Thymus (tissue), 11 donors: Measurements from ENCODE around the gene TPO. TPM values are rescaled to one million over a fixed set of nuclear protein-coding genes. Genes with fewer than 3 reads are reported as not detected.

ENCODE experiments used
- DNase-seq, 9 donors: peaks; one replicate each; pipeline ENCODE4 v3.0.0-alpha.2; 2013; ENCODE audit warnings: low spot score in 9 of 9, low read depth in 6 of 9, missing footprints in 1 of 9
- H3K27ac ChIP-seq, 2 donors: one replicate each; pipeline ENCODE4 v1.5.1; 2013; ENCODE audit warnings: control low read depth in 1 of 2, low read depth in 1 of 2, low read length in 1 of 2, mild to moderate bottlenecking in 1 of 2, moderate library complexity in 1 of 2
- H3K27me3 ChIP-seq, 2 donors: one replicate each; pipeline ENCODE4 v1.5.1; 2013; ENCODE audit warnings: low read length in 1 of 2; ENCODE audit not compliant: control insufficient read depth in 2 of 2, insufficient read depth in 1 of 2
- H3K36me3 ChIP-seq, 2 donors: one replicate each; pipeline ENCODE4 v1.5.1; 2013; ENCODE audit warnings: low read length in 1 of 2, mild to moderate bottlenecking in 1 of 2, moderate library complexity in 1 of 2; ENCODE audit not compliant: control insufficient read depth in 2 of 2, insufficient read depth in 2 of 2
- H3K4me1 ChIP-seq, 2 donors: one replicate each; pipeline ENCODE4 v1.5.1; 2013; ENCODE audit warnings: low read length in 2 of 2; ENCODE audit not compliant: control insufficient read depth in 2 of 2, insufficient read depth in 2 of 2
- H3K4me3 ChIP-seq, 2 donors: one replicate each; pipeline ENCODE4 v1.5.1; 2013; ENCODE audit warnings: low read length in 2 of 2, control low read depth in 1 of 2, mild to moderate bottlenecking in 1 of 2
- H3K9me3 ChIP-seq, 2 donors: one replicate each; pipeline ENCODE4 v1.5.1; 2013; ENCODE audit warnings: low read length in 1 of 2, mild to moderate bottlenecking in 1 of 2; ENCODE audit not compliant: control insufficient read depth in 2 of 2, insufficient read depth in 1 of 2
- WGBS: extraction: QIAGEN DNeasy Blood & Tissue Kit; methylation state at CpG from one replicate; pipeline ENCODE4 v1.1.7; 2013; 5-methylcytosine and 5-hydroxymethylcytosine counted together
- polyA plus RNA-seq: library from polyadenylated mRNA; stranded (reverse); fragments of 200-250 nt; gene quantifications from one replicate; pipeline ENCODE4 v1.2.3, GENCODE V29; 2013
- total RNA-seq: library from RNA; stranded (reverse); fragments of 120-200 nt; gene quantifications from one replicate; pipeline ENCODE4 v1.2.4, GENCODE V29; 2013
- donor health status: healthy.

The TPO gene
- total and polyA plus RNA-seq, 2 donors = 0.05 to 2.0 TPM

DNA sequence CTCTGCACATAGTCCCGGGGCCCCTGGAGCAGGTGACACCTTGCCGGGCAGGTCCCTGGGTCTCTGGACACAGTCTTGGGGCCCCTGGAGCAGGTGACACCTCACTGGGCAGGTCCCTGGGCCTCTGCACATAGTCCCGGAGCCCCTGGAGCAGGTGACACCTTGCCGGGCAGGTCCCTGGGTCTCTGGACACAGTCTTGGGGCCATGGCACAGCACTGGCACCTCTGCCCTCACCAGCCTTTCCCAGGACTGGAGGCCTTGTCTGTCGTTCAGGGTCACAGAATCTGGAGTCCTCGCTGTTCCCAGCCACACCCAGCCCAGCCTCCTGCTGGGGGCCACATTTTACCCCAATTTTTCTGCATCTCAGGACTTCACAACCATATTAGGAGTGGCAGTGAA is 2.2 kb downstream of the TPO start:
- WGBS = 86% methylated on average over 6 of the region's 6 CpGs
- no peak overlapping the region for H3K4me3 ChIP-seq
- H3K4me1 ChIP-seq = no peaks in the 10 kb centered on the region
- H3K27ac ChIP-seq = no peak overlapping the region
- no peaks in the 10 kb centered on the region for H3K36me3 ChIP-seq
- no peaks in the 10 kb centered on the region for H3K27me3 ChIP-seq
- DNase-seq = no peak
- H3K9me3 ChIP-seq = no peaks in the 10 kb centered on the region

- Histone ChIP-seq H3K4me3 (no peak overlapping the region), H3K27ac (no peak overlapping the region), H3K36me3 (no peaks in the 10 kb centered on the region), H3K9me3 (peaks cover 0 to 3% of the 10 kb centered on the region in 2 donors), H3K4me1 (no peaks in the 10 kb centered on the region), H3K27me3 (no peaks in the 10 kb centered on the region)
- WGBS = 93% methylated on average over 3 of the region's 3 CpGs
- no peak for DNase-seq
These were observed 5.3 kb downstream of the TPO start for GRCh38 chr2:1418566-1418965.

GRCh38 chr2:1420746-1421480 is 7.7 kb downstream of the TPO start:
- no peak for DNase-seq
- 91% methylated on average over 23 of the region's 23 CpGs for WGBS

DNA sequence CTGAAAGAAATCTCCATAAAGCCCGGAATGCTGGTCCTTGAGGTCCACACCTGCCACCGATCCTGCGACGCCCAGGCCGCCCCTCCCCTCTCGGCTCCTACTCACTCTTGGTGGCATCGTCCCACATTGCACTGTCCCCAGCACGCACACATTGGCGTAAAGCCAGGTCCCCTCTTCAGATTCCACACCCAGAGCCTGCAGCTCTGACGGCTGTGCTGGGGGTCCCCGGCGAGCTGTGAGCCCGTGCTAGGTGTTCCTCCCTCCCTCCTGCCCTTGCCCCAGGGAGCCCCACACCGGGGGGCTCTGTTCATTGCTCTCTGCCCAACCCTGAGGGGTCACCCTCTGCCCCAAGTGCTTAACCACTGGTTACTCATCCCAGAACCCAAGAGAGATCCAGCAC is 8.5 kb downstream of the TPO start:
- no peak for DNase-seq

More at GRCh38 chr2:1420746-1421480, 7.7 kb downstream of the TPO start:
- Histone ChIP-seq H3K27ac (no peak overlapping the region), H3K27me3 (no peaks in the 10 kb centered on the region), H3K9me3 (peaks cover 0 to 3% of the 10 kb centered on the region in 2 donors), H3K4me1 (no peaks in the 10 kb centered on the region), H3K36me3 (no peaks in the 10 kb centered on the region), H3K4me3 (no peak overlapping the region)

DNA sequence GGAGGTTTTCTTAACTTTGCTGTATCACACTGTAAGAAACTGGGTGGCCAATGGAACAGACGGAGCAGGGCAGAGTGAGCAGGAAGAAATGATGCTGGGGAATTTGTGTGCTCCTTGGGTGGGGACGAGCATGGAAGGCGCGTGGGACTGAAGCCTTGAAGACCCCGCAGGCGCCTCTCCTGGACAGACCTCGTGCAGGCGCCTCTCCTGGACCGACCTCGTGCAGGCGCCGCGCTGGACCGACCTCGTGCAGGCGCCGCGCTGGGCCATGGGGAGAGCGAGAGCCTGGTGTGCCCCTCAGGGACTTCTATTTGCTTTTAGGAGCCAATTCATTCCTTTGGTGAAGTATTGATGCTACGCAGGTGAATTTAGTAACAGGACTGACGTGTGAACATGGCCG is 8.9 kb downstream of the TPO start:
- no peak for DNase-seq
- Histone ChIP-seq H3K4me3 (no peak overlapping the region), H3K27ac (no peak overlapping the region), H3K9me3 (peaks cover 0 to 3% of the 10 kb centered on the region in 2 donors), H3K36me3 (no peaks in the 10 kb centered on the region), H3K4me1 (no peaks in the 10 kb centered on the region), H3K27me3 (peaks cover 0 to 2% of the 10 kb centered on the region in 2 donors)
- 90% methylated on average over 22 of the region's 22 CpGs for WGBS

More for the DNA sequence above, 8.5 kb downstream of the TPO start:
- no peaks in the 10 kb centered on the region for H3K36me3 ChIP-seq
- H3K4me3 ChIP-seq = no peak overlapping the region
- no peaks in the 10 kb centered on the region for H3K4me1 ChIP-seq
- no peaks in the 10 kb centered on the region for H3K27me3 ChIP-seq
- peaks cover 0 to 3% of the 10 kb centered on the region in 2 donors for H3K9me3 ChIP-seq
- 88% methylated on average over 14 of the region's 14 CpGs for WGBS
- no peak overlapping the region for H3K27ac ChIP-seq

DNA sequence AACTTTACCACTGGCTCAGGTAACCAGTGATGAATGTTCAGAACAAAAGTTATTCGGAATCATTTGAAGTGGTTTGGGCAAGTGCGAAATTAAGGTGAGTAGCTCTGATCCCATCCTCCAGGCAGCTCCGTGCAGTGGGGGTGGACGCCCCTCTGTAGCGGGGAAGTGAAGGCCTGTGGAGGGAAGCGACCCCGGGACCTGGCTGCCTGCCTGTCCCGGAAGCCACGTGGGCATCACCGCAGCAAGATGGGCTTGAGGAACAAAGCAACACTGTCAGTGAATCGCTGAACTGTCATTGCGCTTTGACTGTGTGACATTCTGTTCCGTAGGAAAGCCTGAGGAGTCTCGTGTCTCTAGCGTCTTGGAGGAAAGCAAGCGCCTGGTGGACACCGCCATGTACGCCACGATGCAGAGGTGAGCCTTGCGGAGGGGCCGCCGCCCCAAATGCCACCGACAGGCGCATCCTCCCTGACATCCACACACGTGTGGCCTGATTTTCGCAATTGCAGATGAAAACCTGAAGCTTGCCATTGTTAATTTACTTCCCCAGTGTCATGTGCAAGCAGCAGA is 9.5 kb downstream of the TPO start:
- WGBS = 92% methylated on average over 26 of the region's 26 CpGs
- Histone ChIP-seq H3K4me1 (no peaks in the 10 kb centered on the region), H3K27ac (no peak overlapping the region), H3K27me3 (peaks cover 0 to 3% of the 10 kb centered on the region in 2 donors), H3K9me3 (peaks cover 0 to 3% of the 10 kb centered on the region in 2 donors), H3K4me3 (no peak overlapping the region), H3K36me3 (no peaks in the 10 kb centered on the region)
- no peak for DNase-seq

- H3K4me1 ChIP-seq = no peaks in the 10 kb centered on the region
- 96% methylated on average over 3 of the region's 3 CpGs for WGBS
- peaks cover 0 to 3% of the 10 kb centered on the region in 2 donors for H3K27me3 ChIP-seq
- peaks cover 0 to 3% of the 10 kb centered on the region in 2 donors for H3K9me3 ChIP-seq
- no peak for DNase-seq
- H3K36me3 ChIP-seq = no peaks in the 10 kb centered on the region
- no peak overlapping the region for H3K4me3 ChIP-seq
- H3K27ac ChIP-seq = no peak overlapping the region
These were observed 13.8 kb downstream of the TPO start for GRCh38 chr2:1427086-1427485.

DNA sequence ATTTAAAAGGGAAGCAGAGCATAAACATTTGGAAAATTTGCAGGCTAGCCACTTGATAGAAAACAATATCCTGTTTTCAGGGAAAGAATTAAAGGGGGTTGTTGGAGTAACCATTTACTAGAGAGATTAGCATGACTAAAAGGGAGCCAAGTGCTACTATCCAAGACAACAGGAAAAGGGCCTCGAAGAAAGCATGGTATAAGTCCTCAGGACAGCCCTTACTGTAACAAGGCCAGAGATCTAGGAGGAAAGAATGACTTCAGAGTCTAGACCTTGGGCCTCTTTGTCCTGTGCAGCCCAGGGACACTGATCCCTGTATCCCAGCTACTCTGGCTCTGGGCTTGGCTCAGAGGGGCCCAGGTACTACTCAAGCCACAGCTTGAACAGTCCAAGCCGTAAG is 16.6 kb downstream of the TPO start:
- peaks cover 0 to 3% of the 10 kb centered on the region in 2 donors for H3K27me3 ChIP-seq
- no peak overlapping the region for H3K27ac ChIP-seq
- peaks cover 0 to 4% of the 10 kb centered on the region in 2 donors for H3K9me3 ChIP-seq
- H3K4me1 ChIP-seq = no peaks in the 10 kb centered on the region
- no peak overlapping the region for H3K4me3 ChIP-seq
- H3K36me3 ChIP-seq = no peaks in the 10 kb centered on the region
- WGBS = 95% methylated on average over 2 of the region's 2 CpGs
- no peak for DNase-seq

- H3K4me1 ChIP-seq = no peaks in the 10 kb centered on the region
- 93% methylated on average over 2 of the region's 2 CpGs for WGBS
- H3K4me3 ChIP-seq = no peak overlapping the region
- peaks cover 0 to 4% of the 10 kb centered on the region in 2 donors for H3K9me3 ChIP-seq
- DNase-seq = no peak
- H3K27ac ChIP-seq = no peak overlapping the region
- H3K36me3 ChIP-seq = no peaks in the 10 kb centered on the region
- H3K27me3 ChIP-seq = peaks cover 0 to 3% of the 10 kb centered on the region in 2 donors
These were observed 17.2 kb downstream of the TPO start for GRCh38 chr2:1430491-1430890.
